Measurements from ENCODE around the gene C19orf12.

C19orf12 gene

GRCh38 chr19:29714953-29715700 lies at the start of gene C19orf12:
Gene C19orf12, minus strand, starts transcription at chr19:29715261. Its CDS starts 6,848 bp downstream, at chr19:29708413.
- TF ChIP-seq POLR2A (IDR thresholded peaks at IDR 0.05; ENCODE audit: extremely low read depth, insufficient read length) = peak; percentile 61
- TF ChIP-seq MYC (IDR thresholded peaks at IDR 0.05; ENCODE audit: low read depth, low read length) = peak; percentile 63; the same call in 1 of the 2 replicates
- no peak for TF ChIP-seq CTCF (IDR thresholded peaks at IDR 0.05; ENCODE audit: low read depth, low read length)
- peak within 1 kb of the TSS; percentile 75 for H3K4me3 ChIP-seq (ENCODE audit: low read depth, low read length)
- peak; percentile 66 for DNase-seq (ENCODE audit: low read depth)

- TF ChIP-seq MAX (IDR thresholded peaks at IDR 0.05; ENCODE audit: low read depth, low read length) (no peak), CTCF (IDR thresholded peaks at IDR 0.05; ENCODE audit: low read depth, low read length) (no peak), MYC (IDR thresholded peaks at IDR 0.05; ENCODE audit: low read depth, low read length) (no peak), POLR2A (IDR thresholded peaks at IDR 0.05; ENCODE audit: extremely low read depth, insufficient read length) (no peak)
- DNase-seq (ENCODE audit: low read depth) = no peak
- no peak overlapping the region for H3K4me3 ChIP-seq (ENCODE audit: low read depth, low read length)
Measured at GRCh38 chr19:29764361-29764760, 49.3 kb upstream of the C19orf12 start.

GRCh38 chr19:29763196-29763595 lies 48.1 kb upstream of the C19orf12 start:
- TF ChIP-seq MAX (IDR thresholded peaks at IDR 0.05; ENCODE audit: low read depth, low read length) = no peak
- no peak for TF ChIP-seq CTCF (IDR thresholded peaks at IDR 0.05; ENCODE audit: low read depth, low read length)
- TF ChIP-seq MYC (IDR thresholded peaks at IDR 0.05; ENCODE audit: low read depth, low read length) = no peak
- TF ChIP-seq POLR2A (IDR thresholded peaks at IDR 0.05; ENCODE audit: extremely low read depth, insufficient read length) = no peak
- no peak for DNase-seq (ENCODE audit: low read depth)
- no peak overlapping the region for H3K4me3 ChIP-seq (ENCODE audit: low read depth, low read length)

GRCh38 chr19:29761575-29762232 lies 46.6 kb upstream of the C19orf12 start:
- no peak overlapping the region for H3K4me3 ChIP-seq (ENCODE audit: low read depth, low read length)
- TF ChIP-seq MAX (IDR thresholded peaks at IDR 0.05; ENCODE audit: low read depth, low read length) (no peak), POLR2A (IDR thresholded peaks at IDR 0.05; ENCODE audit: extremely low read depth, insufficient read length) (no peak), MYC (IDR thresholded peaks at IDR 0.05; ENCODE audit: low read depth, low read length) (no peak), CTCF (IDR thresholded peaks at IDR 0.05; ENCODE audit: low read depth, low read length) (no peak)
- no peak for DNase-seq (ENCODE audit: low read depth)

GRCh38 chr19:29760752-29761502 lies 45.9 kb upstream of the C19orf12 start:
- no peak for TF ChIP-seq MAX (IDR thresholded peaks at IDR 0.05; ENCODE audit: low read depth, low read length)
- TF ChIP-seq MYC (IDR thresholded peaks at IDR 0.05; ENCODE audit: low read depth, low read length) = no peak
- TF ChIP-seq POLR2A (IDR thresholded peaks at IDR 0.05; ENCODE audit: extremely low read depth, insufficient read length) = no peak
- no peak for TF ChIP-seq CTCF (IDR thresholded peaks at IDR 0.05; ENCODE audit: low read depth, low read length)
- no peak overlapping the region for H3K4me3 ChIP-seq (ENCODE audit: low read depth, low read length)
- DNase-seq (ENCODE audit: low read depth) = no peak

Measured in NB4 (cell line).